NCI-H2227 (cell line): ENCODE results near the gene ECHDC1.
"Not testable (repeated sequence)": the region's sequence is repeated elsewhere in the genome, so short reads cannot be mapped to it uniquely, and the experiment has no call there.

Source experiments
- DNase-seq: peaks from one replicate; lab custom pipeline; 2025; ENCODE audit not compliant: unreplicated experiment; lab: John Stamatoyannopoulos, UW

Gene ECHDC1

GRCh38 chr6:127342296-127342945 is 988 bp downstream of the ECHDC1 start:
- no peak for DNase-seq

- no peak for DNase-seq
These were observed 1.8 kb downstream of the ECHDC1 start for GRCh38 chr6:127341471-127342202.

- no peak for DNase-seq
These were observed 3.2 kb downstream of the ECHDC1 start for GRCh38 chr6:127340171-127340570.

- no peak for DNase-seq
These were observed 4.5 kb downstream of the ECHDC1 start for GRCh38 chr6:127338936-127339335.

- no peak for DNase-seq
These were observed 10.9 kb downstream of the ECHDC1 start for GRCh38 chr6:127332383-127332961.

- DNase-seq: not testable (repeated sequence)
These were observed 12.2 kb downstream of the ECHDC1 start for GRCh38 chr6:127331256-127331655.

GRCh38 chr6:127328043-127328609 is 15.3 kb downstream of the ECHDC1 start:
- DNase-seq: no peak

GRCh38 chr6:127319686-127320085 is 23.7 kb downstream of the ECHDC1 start:
- DNase-seq: no peak

GRCh38 chr6:127317388-127318128 is 25.9 kb downstream of the ECHDC1 start:
- no peak for DNase-seq

- DNase-seq: no peak
These were observed 37.7 kb downstream of the ECHDC1 start for GRCh38 chr6:127305741-127306140.

GRCh38 chr6:127303917-127304316 is 39.5 kb downstream of the ECHDC1 start:
- no peak for DNase-seq

GRCh38 chr6:127302728-127303660 is 40.4 kb downstream of the ECHDC1 start:
- DNase-seq: peak; percentile 45

GRCh38 chr6:127301199-127301700 is 42.2 kb downstream of the ECHDC1 start:
- no peak for DNase-seq

GRCh38 chr6:127300411-127300810 is 43.0 kb downstream of the ECHDC1 start:
- no peak for DNase-seq

- no peak for DNase-seq
These were observed 43.7 kb downstream of the ECHDC1 start for GRCh38 chr6:127299522-127300240.

- no peak for DNase-seq
These were observed 44.9 kb downstream of the ECHDC1 start for GRCh38 chr6:127298475-127298874.

- no peak for DNase-seq
These were observed 45.8 kb downstream of the ECHDC1 start for GRCh38 chr6:127297502-127298070.

GRCh38 chr6:127291495-127291894 is 51.9 kb downstream of the ECHDC1 start:
- no peak for DNase-seq
